SK-N-MC (cell line): Measurements from ENCODE around the gene SMIM33.

ENCODE experiments used
- EZH2 ChIP-seq: fragments of 200-600 bp; sonication (generic); IDR thresholded peaks from one replicate; pipeline ENCODE4 v1.6.1; 2017; ENCODE audit warnings: antibody characterized with exemption
- POLR2AphosphoS5 ChIP-seq: IDR thresholded peaks from 2 replicates; pipeline ENCODE4 v1.6.1; 2012; ENCODE audit warnings: mild to moderate bottlenecking, low read depth, low read length, borderline replicate concordance

DNA sequence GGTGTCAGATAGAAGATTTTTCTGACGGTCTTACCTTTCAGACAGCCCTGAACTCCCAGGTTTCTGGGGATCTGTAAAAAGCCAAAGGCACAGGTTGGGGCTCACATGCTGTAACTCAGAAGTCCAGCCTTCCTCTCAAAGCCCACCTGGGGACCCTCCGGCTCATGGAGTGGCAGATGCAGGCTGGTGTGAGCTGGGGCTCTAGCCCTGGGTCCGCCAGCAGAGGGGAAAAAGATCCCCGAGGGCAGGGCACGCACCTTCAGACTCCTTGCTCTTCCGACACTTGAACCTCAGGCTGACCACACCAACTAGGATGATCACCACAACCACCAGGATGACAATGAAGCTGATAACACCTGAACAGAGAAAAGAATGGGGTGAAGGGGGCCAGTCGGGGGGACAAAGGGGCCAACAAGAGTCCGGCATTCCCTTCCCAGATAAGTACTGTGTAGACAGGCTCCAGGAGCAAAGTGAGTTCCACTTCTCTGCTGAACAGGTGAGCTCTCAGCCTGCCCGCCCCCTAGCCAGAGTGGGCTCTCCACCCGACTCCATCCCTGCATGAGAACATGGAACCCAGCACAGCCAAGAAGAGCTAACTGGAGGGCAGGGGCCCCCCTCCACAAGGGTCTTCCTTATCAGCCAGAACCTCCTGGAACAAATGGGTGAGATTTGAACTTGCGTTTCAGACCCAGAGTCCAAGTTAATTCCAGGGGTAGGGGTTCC lies 16.1 kb upstream of the SMIM33 start:
- TF ChIP-seq EZH2: no peak
- no peak for TF ChIP-seq POLR2AphosphoS5
